HEK293 (cell line): ENCODE data around the gene SSTR1.

Experiments used
- CTCF ChIA-PET: fragments of 350-600 bp; formaldehyde crosslinking; extraction: SDS; loops from one replicate; lab custom pipeline; 2021; ENCODE audit warnings: antibody characterized with exemption; lab: Yijun Ruan, JAX
- POLR2A ChIA-PET: fragments of 300-600 bp; formaldehyde crosslinking; extraction: SDS; loops from one replicate; lab custom pipeline; 2020; ENCODE audit warnings: antibody characterized with exemption, inconsistent platforms; lab: Yijun Ruan, JAX
- H3K27ac ChIP-seq: fragments of 200-500 bp; sonication (Bioruptor generic); 2 replicates; pipeline ENCODE4 v1.5.1; 2014; ENCODE audit warnings: low read depth, low read length, control low read depth, inconsistent platforms; ENCODE audit errors: extremely low read depth
- H3K36me3 ChIP-seq, 2 experiments: fragments of 200-500 bp in 1 of 2; sonication (Bioruptor generic) in 1 of 2; 1 replicate in 1 of 2; 2 replicates in 1 of 2; pipeline ENCODE4 v1.5.1; 2014 to 2017; ENCODE audit warnings: inconsistent platforms in 2 of 2, low read length in 2 of 2; ENCODE audit not compliant: control insufficient read depth in 2 of 2, insufficient read depth in 1 of 2
- H3K4me1 ChIP-seq: fragments of 200-500 bp; sonication (Bioruptor generic); 2 replicates; pipeline ENCODE4 v1.5.1; 2014; ENCODE audit warnings: mild to moderate bottlenecking, low read length, inconsistent platforms; ENCODE audit not compliant: control insufficient read depth, insufficient read depth
- H3K4me3 ChIP-seq: 2 replicates; pipeline ENCODE4 v1.5.1; 2011; ENCODE audit warnings: low read depth, mild to moderate bottlenecking, control low read depth, low read length, moderate library complexity
- H3K9me3 ChIP-seq: fragments of 200-500 bp; sonication (Bioruptor generic); 2 replicates; pipeline ENCODE4 v1.5.1; 2014; ENCODE audit warnings: low read depth, low read length, inconsistent platforms; ENCODE audit not compliant: control insufficient read depth, insufficient read depth
- IKZF3 ChIP-seq: fragments of 450-650 bp; IDR thresholded peaks from 2 replicates; pipeline ENCODE4 v1.5.0; 2018; ENCODE audit warnings: missing biosample characterization, mild to moderate bottlenecking, missing genetic modification characterization, moderate library complexity
- YY1 ChIP-seq: fragments of 450-650 bp; formaldehyde crosslinking; IDR thresholded peaks from 2 replicates; pipeline ENCODE4 v1.5.1; 2018; ENCODE audit warnings: missing biosample characterization, missing genetic modification characterization
- ZNF112 ChIP-seq: fragments of 450-650 bp; formaldehyde crosslinking; IDR thresholded peaks from 2 replicates; pipeline ENCODE4 v1.5.0; 2017; ENCODE audit warnings: missing biosample characterization, missing genetic modification characterization
- ZNF292 ChIP-seq: fragments of 450-650 bp; formaldehyde crosslinking; IDR thresholded peaks from 2 replicates; pipeline ENCODE4 v1.5.1; 2016; ENCODE audit warnings: low read depth, missing biosample characterization, missing genetic modification characterization, borderline replicate concordance
- ZNF416 ChIP-seq: fragments of 450-650 bp; formaldehyde crosslinking; IDR thresholded peaks from 2 replicates; pipeline ENCODE4 v1.5.1; 2016; ENCODE audit warnings: missing biosample characterization, missing genetic modification characterization
- ZNF449 ChIP-seq: fragments of 450-650 bp; formaldehyde crosslinking; IDR thresholded peaks from 2 replicates; pipeline ENCODE4 v1.5.1; 2017; ENCODE audit warnings: missing biosample characterization, mild to moderate bottlenecking, missing genetic modification characterization, moderate library complexity
- ZNF529 ChIP-seq: fragments of 450-650 bp; formaldehyde crosslinking; IDR thresholded peaks from 2 replicates; pipeline ENCODE4 v1.5.1; 2017; ENCODE audit warnings: missing genetic modification characterization, missing biosample characterization; ENCODE audit not compliant: insufficient replicate concordance
- ZNF585B ChIP-seq: fragments of 450-650 bp; formaldehyde crosslinking; IDR thresholded peaks from 2 replicates; pipeline ENCODE4 v1.5.1; 2016; ENCODE audit warnings: missing biosample characterization, missing genetic modification characterization
- ZNF596 ChIP-seq: fragments of 450-650 bp; IDR thresholded peaks from 2 replicates; pipeline ENCODE4 v1.5.0; 2018; ENCODE audit warnings: missing biosample characterization, mild to moderate bottlenecking, missing genetic modification characterization, moderate library complexity
- ZNF624 ChIP-seq: fragments of 450-650 bp; formaldehyde crosslinking; IDR thresholded peaks from 2 replicates; pipeline ENCODE4 v1.5.1; 2017; ENCODE audit warnings: missing biosample characterization, missing genetic modification characterization
- ZNF670 ChIP-seq: fragments of 450-650 bp; formaldehyde crosslinking; IDR thresholded peaks from 2 replicates; pipeline ENCODE4 v1.5.1; 2016; ENCODE audit warnings: missing biosample characterization, missing genetic modification characterization, low read depth
- ZNF768 ChIP-seq: fragments of 450-650 bp; formaldehyde crosslinking; IDR thresholded peaks from 2 replicates; pipeline ENCODE4 v1.5.1; 2018; ENCODE audit warnings: missing biosample characterization, mild to moderate bottlenecking, missing genetic modification characterization
- ZSCAN16 ChIP-seq: fragments of 450-650 bp; formaldehyde crosslinking; IDR thresholded peaks from 2 replicates; pipeline ENCODE4 v1.5.1; 2016; ENCODE audit warnings: missing biosample characterization, missing genetic modification characterization
- TF ChIP-seq, protein P1 (sequence below): fragments of 450-650 bp; IDR thresholded peaks from 2 replicates; pipeline ENCODE4 v1.5.1; 2018; ENCODE audit warnings: missing biosample characterization, mild to moderate bottlenecking, missing genetic modification characterization
- TF ChIP-seq, protein P2 (sequence below): fragments of 450-650 bp; formaldehyde crosslinking; IDR thresholded peaks from 2 replicates; pipeline ENCODE4 v1.5.1; 2017; ENCODE audit warnings: missing biosample characterization, missing genetic modification characterization
- TF ChIP-seq, protein P3 (sequence below): fragments of 450-650 bp; formaldehyde crosslinking; IDR thresholded peaks from 2 replicates; pipeline ENCODE4 v1.5.1; 2017; ENCODE audit warnings: missing biosample characterization, missing genetic modification characterization
- TF ChIP-seq, protein P4 (sequence below): fragments of 450-650 bp; formaldehyde crosslinking; IDR thresholded peaks from 2 replicates; pipeline ENCODE4 v1.5.1; 2016; ENCODE audit warnings: missing biosample characterization, missing genetic modification characterization

Gene SSTR1

DNA sequence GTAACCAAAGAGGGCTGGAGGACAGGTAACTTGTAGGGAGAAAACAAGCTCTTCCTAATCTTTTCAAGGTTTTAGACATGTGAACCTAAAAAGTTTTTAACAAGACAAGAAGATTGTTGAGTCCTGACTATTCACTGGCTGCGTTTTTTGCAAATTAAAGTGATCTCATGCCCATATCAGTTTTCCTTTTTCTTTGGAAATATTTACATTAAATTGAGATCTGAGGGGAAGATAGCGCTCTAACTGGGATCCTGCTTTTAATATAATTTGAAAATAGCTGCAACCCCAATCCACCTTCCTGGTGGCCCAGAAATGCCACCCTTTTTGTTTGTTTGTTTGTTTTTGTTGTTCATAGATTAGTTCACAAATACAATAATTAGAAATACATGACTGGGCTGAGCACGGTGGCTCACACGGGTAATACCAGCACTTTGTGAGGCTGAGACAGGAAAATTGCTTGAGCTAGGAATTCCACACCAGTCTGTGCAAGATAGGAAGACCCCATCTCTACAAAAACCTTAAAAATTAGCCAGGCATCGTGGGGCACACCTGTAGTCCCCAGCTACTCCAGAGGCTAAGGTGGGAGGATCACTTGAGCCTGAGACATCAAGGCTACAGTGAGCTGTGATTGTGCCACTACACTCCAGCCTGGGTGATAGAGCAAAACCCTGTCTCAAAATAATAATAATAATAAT lies 2.4 kb upstream of the SSTR1 start:
- POLR2A ChIA-PET, result no interaction called here
- no peak for TF ChIP-seq ZNF670 (tag by site-specific recombination)
- TF ChIP-seq, protein P1, sequence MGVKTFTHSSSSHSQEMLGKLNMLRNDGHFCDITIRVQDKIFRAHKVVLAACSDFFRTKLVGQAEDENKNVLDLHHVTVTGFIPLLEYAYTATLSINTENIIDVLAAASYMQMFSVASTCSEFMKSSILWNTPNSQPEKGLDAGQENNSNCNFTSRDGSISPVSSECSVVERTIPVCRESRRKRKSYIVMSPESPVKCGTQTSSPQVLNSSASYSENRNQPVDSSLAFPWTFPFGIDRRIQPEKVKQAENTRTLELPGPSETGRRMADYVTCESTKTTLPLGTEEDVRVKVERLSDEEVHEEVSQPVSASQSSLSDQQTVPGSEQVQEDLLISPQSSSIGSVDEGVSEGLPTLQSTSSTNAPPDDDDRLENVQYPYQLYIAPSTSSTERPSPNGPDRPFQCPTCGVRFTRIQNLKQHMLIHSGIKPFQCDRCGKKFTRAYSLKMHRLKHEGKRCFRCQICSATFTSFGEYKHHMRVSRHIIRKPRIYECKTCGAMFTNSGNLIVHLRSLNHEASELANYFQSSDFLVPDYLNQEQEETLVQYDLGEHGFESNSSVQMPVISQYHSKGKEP (tag by site-specific recombination), result no peak
- no peak for TF ChIP-seq ZNF768 (tag by site-specific recombination)
- TF ChIP-seq YY1 (tag by site-specific recombination), result no peak
- no peak for TF ChIP-seq ZNF449
- TF ChIP-seq, protein P2, sequence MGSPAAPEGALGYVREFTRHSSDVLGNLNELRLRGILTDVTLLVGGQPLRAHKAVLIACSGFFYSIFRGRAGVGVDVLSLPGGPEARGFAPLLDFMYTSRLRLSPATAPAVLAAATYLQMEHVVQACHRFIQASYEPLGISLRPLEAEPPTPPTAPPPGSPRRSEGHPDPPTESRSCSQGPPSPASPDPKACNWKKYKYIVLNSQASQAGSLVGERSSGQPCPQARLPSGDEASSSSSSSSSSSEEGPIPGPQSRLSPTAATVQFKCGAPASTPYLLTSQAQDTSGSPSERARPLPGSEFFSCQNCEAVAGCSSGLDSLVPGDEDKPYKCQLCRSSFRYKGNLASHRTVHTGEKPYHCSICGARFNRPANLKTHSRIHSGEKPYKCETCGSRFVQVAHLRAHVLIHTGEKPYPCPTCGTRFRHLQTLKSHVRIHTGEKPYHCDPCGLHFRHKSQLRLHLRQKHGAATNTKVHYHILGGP (tag by site-specific recombination), result no peak
- TF ChIP-seq, protein P3, sequence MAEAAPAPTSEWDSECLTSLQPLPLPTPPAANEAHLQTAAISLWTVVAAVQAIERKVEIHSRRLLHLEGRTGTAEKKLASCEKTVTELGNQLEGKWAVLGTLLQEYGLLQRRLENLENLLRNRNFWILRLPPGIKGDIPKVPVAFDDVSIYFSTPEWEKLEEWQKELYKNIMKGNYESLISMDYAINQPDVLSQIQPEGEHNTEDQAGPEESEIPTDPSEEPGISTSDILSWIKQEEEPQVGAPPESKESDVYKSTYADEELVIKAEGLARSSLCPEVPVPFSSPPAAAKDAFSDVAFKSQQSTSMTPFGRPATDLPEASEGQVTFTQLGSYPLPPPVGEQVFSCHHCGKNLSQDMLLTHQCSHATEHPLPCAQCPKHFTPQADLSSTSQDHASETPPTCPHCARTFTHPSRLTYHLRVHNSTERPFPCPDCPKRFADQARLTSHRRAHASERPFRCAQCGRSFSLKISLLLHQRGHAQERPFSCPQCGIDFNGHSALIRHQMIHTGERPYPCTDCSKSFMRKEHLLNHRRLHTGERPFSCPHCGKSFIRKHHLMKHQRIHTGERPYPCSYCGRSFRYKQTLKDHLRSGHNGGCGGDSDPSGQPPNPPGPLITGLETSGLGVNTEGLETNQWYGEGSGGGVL (tag by site-specific recombination), result no peak
- no peak for TF ChIP-seq ZSCAN16 (tag by site-specific recombination)
- TF ChIP-seq, protein P4, sequence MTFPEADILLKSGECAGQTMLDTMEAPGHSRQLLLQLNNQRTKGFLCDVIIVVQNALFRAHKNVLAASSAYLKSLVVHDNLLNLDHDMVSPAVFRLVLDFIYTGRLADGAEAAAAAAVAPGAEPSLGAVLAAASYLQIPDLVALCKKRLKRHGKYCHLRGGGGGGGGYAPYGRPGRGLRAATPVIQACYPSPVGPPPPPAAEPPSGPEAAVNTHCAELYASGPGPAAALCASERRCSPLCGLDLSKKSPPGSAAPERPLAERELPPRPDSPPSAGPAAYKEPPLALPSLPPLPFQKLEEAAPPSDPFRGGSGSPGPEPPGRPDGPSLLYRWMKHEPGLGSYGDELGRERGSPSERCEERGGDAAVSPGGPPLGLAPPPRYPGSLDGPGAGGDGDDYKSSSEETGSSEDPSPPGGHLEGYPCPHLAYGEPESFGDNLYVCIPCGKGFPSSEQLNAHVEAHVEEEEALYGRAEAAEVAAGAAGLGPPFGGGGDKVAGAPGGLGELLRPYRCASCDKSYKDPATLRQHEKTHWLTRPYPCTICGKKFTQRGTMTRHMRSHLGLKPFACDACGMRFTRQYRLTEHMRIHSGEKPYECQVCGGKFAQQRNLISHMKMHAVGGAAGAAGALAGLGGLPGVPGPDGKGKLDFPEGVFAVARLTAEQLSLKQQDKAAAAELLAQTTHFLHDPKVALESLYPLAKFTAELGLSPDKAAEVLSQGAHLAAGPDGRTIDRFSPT (tag by site-specific recombination), result no peak
- no peak for TF ChIP-seq ZNF585B (tag by site-specific recombination)
- no peak for TF ChIP-seq ZNF292 (tag by site-specific recombination)
- no peak for TF ChIP-seq ZNF112
- TF ChIP-seq ZNF416 (tag by site-specific recombination), result no peak
- TF ChIP-seq ZNF529 (tag by site-specific recombination), result no peak
- TF ChIP-seq ZNF624 (tag by site-specific recombination), result no peak
- no peak for TF ChIP-seq ZNF596
- TF ChIP-seq IKZF3, result no peak
- no peak overlapping the region for H3K27ac ChIP-seq
- CTCF ChIA-PET, result interaction anchor here (0.6 to 1.2 kb wide), 2 partner anchors 8 to 40 kb away, joined by 3 to 4 read pairs; no protein-coding TSS in a partner anchor
- no peaks in the 10 kb centered on the region; the same call in 1 of the 2 replicates for H3K4me1 ChIP-seq
- H3K9me3 ChIP-seq, result peaks cover 3% of the 10 kb centered on the region; the same call in 1 of the 2 replicates
- H3K4me3 ChIP-seq, result no peak overlapping the region
- H3K36me3 ChIP-seq, result no peaks in the 10 kb centered on the region
